GM11168 (cell line): ENCODE data around the gene DBNDD1.
"Not testable (repeated sequence)": the region's sequence is repeated elsewhere in the genome, so short reads cannot be mapped to it uniquely, and the experiment has no call there.

ENCODE experiments used
- in situ Hi-C: fragments of 300-500 bp; cut with MboI; formaldehyde crosslinking; loops from one replicate; pipeline ENCODE4 v1.12.0; 2022; ENCODE audit warnings: low sequenced_read_pairs; ENCODE audit not compliant: unreplicated experiment

The DBNDD1 gene

GRCh38 chr16:89969741-89970410, 49.4 kb downstream of the DBNDD1 start:
- in situ Hi-C loops, result no loop called here

DNA sequence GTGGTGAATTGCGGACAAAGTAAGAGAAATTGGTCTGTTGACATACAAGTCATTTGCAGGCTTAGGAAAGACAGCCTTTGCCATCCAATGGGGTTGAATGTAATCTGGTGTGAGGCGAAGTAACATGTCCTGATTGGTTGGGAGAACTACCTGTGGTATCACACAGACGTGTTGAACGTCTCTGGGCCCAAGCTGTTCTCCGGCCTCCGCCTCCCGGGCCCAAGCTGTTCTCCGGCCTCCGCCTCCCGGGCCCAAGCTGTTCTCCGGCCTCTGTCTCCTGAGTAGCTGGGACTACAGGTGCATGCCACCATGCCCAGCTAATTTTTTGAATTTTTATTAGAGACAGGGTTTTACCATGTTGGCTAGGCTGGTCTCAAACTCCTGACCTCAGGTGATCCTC, 51.2 kb downstream of the DBNDD1 start:
- in situ Hi-C loops, result not testable (repeated sequence)

- in situ Hi-C loops, result not testable (repeated sequence)
Measured at GRCh38 chr16:89967436-89967835, 51.8 kb downstream of the DBNDD1 start.

- in situ Hi-C loops, result no loop called here
Measured at GRCh38 chr16:89966756-89967155, 52.5 kb downstream of the DBNDD1 start.

DNA sequence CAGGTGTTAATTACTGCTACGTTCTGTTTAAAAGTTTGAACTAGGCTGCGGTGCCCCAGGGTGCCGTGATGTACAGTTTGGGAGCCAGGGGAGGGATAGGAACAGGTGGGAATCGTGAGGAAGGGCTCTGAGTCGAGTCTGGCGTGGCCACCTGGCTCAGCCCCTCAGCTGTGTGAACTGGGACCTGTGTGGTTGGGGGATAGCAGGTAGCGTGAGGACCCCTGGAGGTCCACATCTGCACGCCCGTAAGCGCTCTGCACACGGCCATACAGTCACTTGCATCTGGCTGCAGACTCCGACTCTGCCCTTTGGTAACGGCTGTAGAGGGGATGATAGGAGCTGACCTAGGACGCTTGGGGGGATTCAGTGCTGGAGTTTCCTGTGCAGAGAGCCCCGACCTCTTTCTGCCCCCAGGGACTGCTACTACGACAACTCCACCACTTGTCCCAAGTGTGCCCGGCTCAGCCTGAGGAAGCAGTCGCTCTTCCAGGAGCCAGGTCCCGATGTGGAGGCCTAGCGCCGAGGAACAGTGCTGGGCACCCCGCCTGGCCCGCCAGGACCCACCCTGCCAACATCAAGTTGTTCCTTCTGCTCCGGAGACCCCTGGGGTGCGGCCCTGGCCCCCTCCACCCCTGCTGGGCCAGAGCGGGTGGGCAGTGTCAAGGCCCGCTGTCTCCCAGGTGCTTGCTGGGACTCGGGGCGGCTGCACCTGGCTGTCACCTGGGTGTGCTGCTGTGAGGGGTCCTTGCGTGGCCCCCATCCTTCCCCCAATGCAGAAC, 53.6 kb downstream of the DBNDD1 start:
- in situ Hi-C loops, result no loop called here

DNA sequence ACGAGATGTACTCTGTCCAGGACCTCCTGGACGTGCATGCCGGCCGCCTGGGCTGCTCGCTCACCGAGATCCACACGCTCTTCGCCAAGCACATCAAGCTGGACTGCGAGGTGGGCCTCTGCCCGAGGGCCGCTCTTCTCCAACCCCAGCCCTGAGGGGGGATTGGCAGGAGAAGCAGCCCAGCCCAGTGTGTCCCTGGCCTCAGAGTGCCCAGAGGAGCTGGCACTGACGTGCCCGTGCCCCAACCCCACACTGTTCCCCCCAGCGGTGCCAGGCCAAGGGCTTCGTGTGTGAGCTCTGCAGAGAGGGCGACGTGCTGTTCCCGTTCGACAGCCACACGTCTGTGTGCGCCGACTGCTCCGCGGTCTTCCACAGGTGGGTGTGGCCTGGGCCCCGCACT, 55.1 kb downstream of the DBNDD1 start:
- in situ Hi-C loops, result no loop called here

GRCh38 chr16:89962754-89963498, 56.3 kb downstream of the DBNDD1 start:
- in situ Hi-C loops, result no loop called here

DNA sequence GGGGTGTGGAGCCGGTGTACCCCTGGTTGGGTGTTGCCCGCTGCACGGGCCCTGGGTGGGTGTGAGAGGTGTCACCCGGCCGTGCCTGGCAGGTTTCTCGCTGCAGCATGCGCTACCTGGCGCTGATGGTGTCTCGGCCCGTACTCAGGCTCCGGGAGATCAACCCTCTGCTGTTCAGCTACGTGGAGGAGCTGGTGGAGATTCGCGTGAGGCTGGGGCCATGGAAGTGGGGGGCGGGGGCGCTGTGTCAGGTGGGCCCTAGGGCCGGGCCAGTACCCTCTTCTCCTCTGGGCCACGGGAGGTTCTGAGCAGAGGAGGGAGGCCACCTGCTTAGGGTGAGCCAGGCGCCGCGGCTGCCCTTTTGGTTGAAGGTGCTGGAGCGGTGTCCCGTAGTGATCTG, 57.3 kb downstream of the DBNDD1 start:
- in situ Hi-C loops, result no loop called here

DNA sequence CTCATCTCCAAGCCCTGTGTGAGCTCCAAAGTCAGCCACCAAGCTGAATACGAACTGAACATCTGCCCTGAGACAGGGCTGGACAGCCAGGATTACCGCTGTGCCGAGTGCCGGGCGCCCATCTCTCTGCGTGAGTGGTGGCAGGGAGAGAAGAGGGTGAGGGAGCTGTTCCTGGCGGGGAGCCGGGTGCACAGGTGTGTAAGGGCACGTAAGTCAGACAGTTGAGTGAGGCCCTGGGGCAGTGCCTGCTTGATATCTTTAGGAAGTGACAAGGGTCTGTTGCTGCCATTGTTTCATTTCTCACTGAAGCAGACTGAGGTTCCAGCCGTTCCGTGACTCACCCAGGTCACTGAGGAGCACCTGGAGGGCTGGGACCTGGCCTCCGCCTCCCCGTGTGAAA, 58.3 kb downstream of the DBNDD1 start:
- in situ Hi-C loops, result no loop called here

DNA sequence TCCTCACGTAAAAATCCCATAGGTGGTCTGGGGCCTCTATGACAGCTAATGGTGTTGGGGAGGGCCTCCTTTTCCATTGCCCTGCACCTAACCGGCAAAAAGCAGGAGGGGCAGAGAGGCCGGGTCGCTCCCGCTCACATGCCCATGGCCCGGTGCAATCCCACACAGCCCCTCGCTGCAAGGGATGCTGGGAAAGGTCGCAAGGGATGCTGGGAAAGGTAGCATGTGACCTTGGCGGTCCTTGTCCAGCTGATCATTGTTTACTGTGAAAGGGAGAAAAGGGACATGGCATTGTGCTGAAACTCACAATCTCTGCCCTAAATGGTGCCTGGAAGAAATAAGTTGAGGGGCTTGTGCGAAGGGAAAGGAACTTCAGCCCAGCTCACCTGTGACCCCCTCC, 60.7 kb downstream of the DBNDD1 start:
- in situ Hi-C loops, result no loop called here

DNA sequence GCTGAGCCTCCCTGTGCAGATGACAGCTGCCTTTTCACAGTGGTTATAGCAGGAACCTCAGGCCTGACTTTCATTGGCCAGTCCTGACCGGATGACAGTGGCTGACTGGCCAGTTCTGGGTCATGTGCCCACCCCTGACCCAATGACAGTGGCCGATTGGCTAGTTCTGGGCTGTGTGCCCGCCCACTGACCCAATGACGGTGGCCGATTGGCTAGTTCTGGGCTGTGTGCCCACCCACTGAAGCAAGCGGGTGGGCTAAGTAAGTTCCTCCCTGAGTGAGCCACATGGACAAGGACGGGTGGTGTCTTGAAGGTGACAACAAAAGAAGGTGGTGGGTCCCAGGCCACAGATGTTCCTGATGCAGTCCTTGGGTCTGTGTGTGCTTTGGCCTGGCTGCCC, 61.2 kb downstream of the DBNDD1 start:
- in situ Hi-C loops, result no loop called here

DNA sequence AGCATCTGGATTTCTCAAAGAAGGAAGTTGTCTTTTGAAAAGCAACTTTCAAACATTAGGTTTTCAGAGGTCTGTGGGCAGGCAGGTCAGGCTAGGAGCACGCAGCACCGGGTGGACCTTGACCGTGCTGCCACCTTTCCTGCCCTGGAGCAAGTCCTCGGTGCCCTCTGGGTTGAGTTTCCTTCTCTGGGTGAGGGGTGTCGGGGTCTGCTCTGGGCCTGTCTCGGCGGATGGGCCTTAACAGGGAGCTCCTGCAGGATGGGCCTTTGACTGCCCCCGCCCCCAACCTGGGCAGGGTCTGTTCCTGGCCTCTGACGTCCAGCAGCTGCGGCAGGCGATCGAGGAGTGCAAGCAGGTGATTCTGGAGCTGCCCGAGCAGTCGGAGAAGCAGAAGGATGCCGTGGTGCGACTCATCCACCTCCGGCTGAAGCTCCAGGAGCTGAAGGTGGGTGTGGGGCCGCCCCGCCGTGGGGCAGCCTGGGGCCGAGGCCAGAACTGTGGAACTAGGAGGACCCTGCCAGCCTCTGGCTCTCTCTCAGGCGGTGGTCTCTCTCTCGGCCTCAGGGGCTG, 62.0 kb downstream of the DBNDD1 start:
- in situ Hi-C loops, result no loop called here

- in situ Hi-C loops, result no loop called here
Measured at GRCh38 chr16:89956505-89957215, 62.6 kb downstream of the DBNDD1 start.

DNA sequence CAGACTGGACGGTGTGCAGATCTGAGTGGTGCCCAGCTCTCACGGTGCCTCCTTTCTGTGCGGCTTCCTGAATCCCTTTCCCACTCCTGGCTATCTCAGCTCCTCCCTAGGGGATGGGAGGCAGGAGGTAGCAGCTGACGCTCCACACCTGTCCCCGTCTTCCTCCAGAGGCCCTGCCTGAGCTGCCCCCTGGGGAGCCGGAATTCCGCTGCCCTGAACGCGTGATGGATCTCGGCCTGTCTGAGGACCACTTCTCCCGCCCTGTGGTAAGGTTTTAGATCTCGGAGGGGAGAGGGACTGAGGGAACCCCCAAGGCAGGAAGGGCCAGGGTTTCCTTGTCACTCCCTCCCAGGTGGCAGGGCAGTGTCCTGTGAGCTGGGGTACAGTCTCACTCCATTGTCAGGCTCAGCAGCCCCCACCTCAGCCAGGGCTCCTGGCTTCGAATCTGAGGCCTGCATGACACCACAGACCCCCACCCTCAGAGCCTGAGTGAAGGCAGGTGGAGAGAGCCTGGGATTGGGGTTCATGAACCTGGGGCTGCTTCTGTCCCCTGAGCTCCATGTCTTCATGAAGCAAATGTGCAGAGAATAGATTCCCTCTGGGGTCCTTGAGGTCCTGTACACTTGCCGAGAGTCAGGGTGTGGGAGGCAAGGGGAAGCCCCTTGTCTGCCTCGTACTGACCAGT, 64.1 kb downstream of the DBNDD1 start:
- in situ Hi-C loops, result no loop called here
